Measurements from ENCODE around the gene SMG9.
"Not testable (repeated sequence)": the region's sequence is repeated elsewhere in the genome, so short reads cannot be mapped to it uniquely, and the experiment has no call there.

The SMG9 gene

DNA sequence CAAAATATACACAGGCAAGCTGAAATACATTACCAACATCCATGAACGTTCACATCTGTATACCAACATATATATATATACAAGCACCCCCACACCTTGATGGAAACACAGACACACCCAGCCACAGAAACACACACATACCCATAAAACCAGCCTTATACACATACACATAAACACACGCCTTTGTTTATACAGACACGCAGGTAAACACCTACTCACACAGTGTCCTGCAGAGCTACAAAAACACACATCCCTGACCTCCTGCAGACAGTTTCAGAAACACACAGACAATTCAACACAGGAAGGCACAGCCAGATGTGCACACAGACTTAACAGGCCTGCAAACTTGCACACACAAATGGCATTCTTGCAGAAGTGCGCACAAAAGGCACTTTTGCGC lies 60.2 kb downstream of the SMG9 start:
- Mint-ChIP-seq H3K27me3 (ENCODE audit: low read depth) (peaks cover 18% of the 10 kb centered on the region), H3K4me1 (ENCODE audit: low read depth) (no peaks in the 10 kb centered on the region), H3K9me3 (peaks cover 23% of the 10 kb centered on the region), H3K36me3 (ENCODE audit: low read depth) (no peaks in the 10 kb centered on the region), H3K27ac (no peak overlapping the region), H3K4me3 (no peak overlapping the region)
- no peak for DNase-seq (ENCODE audit: low spot score)

GRCh38 chr19:43692877-43693276 lies 61.9 kb downstream of the SMG9 start:
- Mint-ChIP-seq H3K4me1 (ENCODE audit: low read depth) (no peaks in the 10 kb centered on the region), H3K27me3 (ENCODE audit: low read depth) (peaks cover 10% of the 10 kb centered on the region), H3K36me3 (ENCODE audit: low read depth) (no peaks in the 10 kb centered on the region), H3K9me3 (peaks cover 23% of the 10 kb centered on the region), H3K4me3 (no peak overlapping the region), H3K27ac (no peak overlapping the region)
- DNase-seq (ENCODE audit: low spot score), result no peak

GRCh38 chr19:43692385-43692784 lies 62.4 kb downstream of the SMG9 start:
- Mint-ChIP-seq H3K36me3 (ENCODE audit: low read depth) (no peaks in the 10 kb centered on the region), H3K27me3 (ENCODE audit: low read depth) (peaks cover 7% of the 10 kb centered on the region), H3K9me3 (peaks cover 23% of the 10 kb centered on the region), H3K4me1 (ENCODE audit: low read depth) (no peaks in the 10 kb centered on the region), H3K4me3 (no peak overlapping the region), H3K27ac (no peak overlapping the region)
- DNase-seq (ENCODE audit: low spot score), result no peak

DNA sequence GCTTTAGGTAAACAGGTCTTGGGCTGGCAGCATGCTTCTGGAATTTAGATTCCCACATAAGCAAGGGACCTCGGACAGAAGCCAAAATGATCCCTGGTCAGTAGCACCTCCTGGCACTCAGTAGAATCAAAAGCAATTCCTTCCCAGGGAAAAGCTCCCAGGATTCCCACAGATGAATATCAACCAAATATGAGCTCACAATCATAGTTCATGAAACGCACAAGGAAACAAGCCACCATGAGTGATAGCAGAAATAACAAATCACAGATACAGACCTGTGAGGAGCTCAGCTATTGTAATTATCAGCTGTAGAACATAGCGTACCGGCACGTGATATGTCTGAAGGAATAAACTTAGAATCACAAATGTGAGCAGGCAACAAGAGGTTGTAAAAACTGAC lies 63.0 kb downstream of the SMG9 start:
- H3K36me3 Mint-ChIP-seq (ENCODE audit: low read depth), result no peaks in the 10 kb centered on the region
- H3K9me3 Mint-ChIP-seq, result peaks cover 23% of the 10 kb centered on the region
- H3K27ac Mint-ChIP-seq, result no peak overlapping the region
- no peaks in the 10 kb centered on the region for H3K4me1 Mint-ChIP-seq (ENCODE audit: low read depth)
- H3K4me3 Mint-ChIP-seq, result no peak overlapping the region
- peaks cover 1% of the 10 kb centered on the region for H3K27me3 Mint-ChIP-seq (ENCODE audit: low read depth)
- no peak for DNase-seq (ENCODE audit: low spot score)

- DNase-seq (ENCODE audit: low spot score), result no peak
- Mint-ChIP-seq H3K27ac (no peak overlapping the region), H3K9me3 (peaks cover 23% of the 10 kb centered on the region), H3K4me1 (ENCODE audit: low read depth) (no peaks in the 10 kb centered on the region), H3K36me3 (ENCODE audit: low read depth) (no peaks in the 10 kb centered on the region), H3K27me3 (ENCODE audit: low read depth) (no peaks in the 10 kb centered on the region), H3K4me3 (no peak overlapping the region)
These were observed 63.9 kb downstream of the SMG9 start for GRCh38 chr19:43690890-43691289.

DNA sequence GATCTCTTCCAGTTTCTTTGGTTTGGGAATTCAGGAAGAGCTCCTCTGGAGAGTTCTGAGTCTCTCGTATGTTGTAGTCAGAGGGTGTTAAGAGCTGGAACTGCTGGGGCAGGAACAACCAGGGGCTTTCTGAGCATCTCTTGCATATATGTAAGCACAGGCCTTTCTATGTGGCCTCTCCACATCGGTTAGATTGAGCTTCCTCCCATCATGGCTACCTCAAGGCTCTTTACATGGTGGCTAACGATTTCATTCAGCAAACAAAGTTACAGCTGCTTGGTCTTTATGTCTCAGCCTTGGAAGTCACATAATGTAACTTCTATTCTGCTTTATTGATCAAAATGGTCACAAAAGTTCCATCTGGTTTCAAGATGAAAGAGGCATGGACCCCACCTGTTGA lies 64.3 kb downstream of the SMG9 start:
- Mint-ChIP-seq H3K4me3 (no peak overlapping the region), H3K27me3 (ENCODE audit: low read depth) (no peaks in the 10 kb centered on the region), H3K9me3 (peaks cover 23% of the 10 kb centered on the region), H3K4me1 (ENCODE audit: low read depth) (no peaks in the 10 kb centered on the region), H3K27ac (no peak overlapping the region), H3K36me3 (ENCODE audit: low read depth) (no peaks in the 10 kb centered on the region)
- no peak for DNase-seq (ENCODE audit: low spot score)

DNA sequence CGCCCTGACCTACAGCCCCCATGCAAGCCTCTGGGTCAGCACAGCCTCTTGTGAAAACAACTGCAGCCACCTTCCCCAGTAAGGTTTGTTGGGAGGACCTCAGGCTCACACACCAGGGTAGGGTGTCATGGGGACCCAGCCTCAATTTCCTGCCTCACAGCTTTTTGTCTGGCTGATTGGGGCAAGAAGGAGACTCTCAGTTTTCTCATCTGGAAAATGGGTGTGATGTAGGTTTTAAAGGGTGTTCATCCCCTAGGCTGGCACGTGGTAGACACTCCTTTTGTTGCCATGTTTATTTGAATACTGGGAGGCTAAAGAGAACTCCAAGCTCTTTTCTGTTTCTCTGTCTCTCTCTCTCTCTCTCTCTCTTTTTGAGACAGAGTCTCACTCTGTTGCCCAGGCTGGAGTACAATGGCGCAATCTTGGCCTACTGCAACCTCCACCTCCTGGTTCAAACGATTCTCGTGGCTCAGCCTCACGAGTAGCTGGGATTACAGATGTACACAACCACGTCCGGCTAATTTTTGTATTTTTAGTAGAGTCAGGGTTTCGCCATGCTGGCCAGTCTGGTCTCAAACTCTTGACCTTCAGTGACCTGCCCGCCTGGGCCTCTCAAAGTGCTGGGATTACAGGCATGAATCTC lies 66.6 kb downstream of the SMG9 start:
- Mint-ChIP-seq H3K4me3 (no peak overlapping the region), H3K36me3 (ENCODE audit: low read depth) (no peaks in the 10 kb centered on the region), H3K27me3 (ENCODE audit: low read depth) (no peaks in the 10 kb centered on the region), H3K4me1 (ENCODE audit: low read depth) (no peaks in the 10 kb centered on the region), H3K9me3 (peaks cover 23% of the 10 kb centered on the region), H3K27ac (no peak overlapping the region)
- no peak for DNase-seq (ENCODE audit: low spot score)

DNA sequence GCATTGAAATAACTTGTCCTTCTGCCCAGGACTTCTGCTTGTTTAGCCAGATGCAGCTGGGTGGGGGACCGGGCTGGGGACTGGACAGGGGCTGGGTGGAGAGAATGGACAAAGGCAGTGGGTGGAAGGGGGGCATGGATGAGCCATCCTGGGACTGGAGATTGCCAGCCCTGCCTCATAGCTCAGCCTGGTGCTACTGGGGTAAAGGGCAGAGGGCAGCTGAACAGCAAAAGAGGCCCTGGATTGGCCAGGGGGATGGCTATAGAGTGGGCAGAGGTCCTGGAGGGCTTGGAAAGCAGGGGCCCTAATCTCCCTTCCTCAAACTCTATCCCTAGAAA lies 67.1 kb downstream of the SMG9 start:
- Mint-ChIP-seq H3K27ac (no peak overlapping the region), H3K36me3 (ENCODE audit: low read depth) (no peaks in the 10 kb centered on the region), H3K27me3 (ENCODE audit: low read depth) (no peaks in the 10 kb centered on the region), H3K9me3 (peaks cover 19% of the 10 kb centered on the region), H3K4me3 (no peak overlapping the region), H3K4me1 (ENCODE audit: low read depth) (no peaks in the 10 kb centered on the region)
- no peak for DNase-seq (ENCODE audit: low spot score)

GRCh38 chr19:43684326-43684725 lies 70.4 kb downstream of the SMG9 start:
- no peaks in the 10 kb centered on the region for H3K9me3 Mint-ChIP-seq
- no peaks in the 10 kb centered on the region for H3K36me3 Mint-ChIP-seq (ENCODE audit: low read depth)
- no peaks in the 10 kb centered on the region for H3K27me3 Mint-ChIP-seq (ENCODE audit: low read depth)
- no peaks in the 10 kb centered on the region for H3K4me1 Mint-ChIP-seq (ENCODE audit: low read depth)
- no peak for DNase-seq (ENCODE audit: low spot score)
- no peak overlapping the region for H3K27ac Mint-ChIP-seq
- no peak overlapping the region for H3K4me3 Mint-ChIP-seq

DNA sequence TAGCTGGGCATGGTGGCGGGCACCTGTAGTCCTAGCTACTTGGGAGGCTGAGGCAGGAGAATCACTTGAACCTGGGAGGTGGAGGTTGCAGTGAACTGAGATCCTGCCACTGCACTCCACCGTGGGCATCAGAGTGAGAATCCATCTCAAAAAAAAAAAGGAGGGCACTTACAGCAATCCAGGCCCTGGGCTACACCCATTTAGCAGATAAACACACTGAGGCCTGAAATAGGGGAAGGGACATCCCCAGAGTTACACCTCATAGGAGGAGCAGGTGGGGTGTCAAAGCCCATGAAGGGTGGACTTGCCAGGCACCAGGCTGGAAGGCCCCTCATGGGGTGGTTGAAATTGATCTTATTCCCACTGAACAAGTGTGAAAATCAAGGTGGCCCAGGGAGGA lies 70.9 kb downstream of the SMG9 start:
- Mint-ChIP-seq H3K27ac (no peak overlapping the region), H3K4me1 (ENCODE audit: low read depth) (no peaks in the 10 kb centered on the region), H3K36me3 (ENCODE audit: low read depth) (no peaks in the 10 kb centered on the region), H3K9me3 (no peaks in the 10 kb centered on the region), H3K27me3 (ENCODE audit: low read depth) (no peaks in the 10 kb centered on the region), H3K4me3 (no peak overlapping the region)
- no peak for DNase-seq (ENCODE audit: low spot score)

DNA sequence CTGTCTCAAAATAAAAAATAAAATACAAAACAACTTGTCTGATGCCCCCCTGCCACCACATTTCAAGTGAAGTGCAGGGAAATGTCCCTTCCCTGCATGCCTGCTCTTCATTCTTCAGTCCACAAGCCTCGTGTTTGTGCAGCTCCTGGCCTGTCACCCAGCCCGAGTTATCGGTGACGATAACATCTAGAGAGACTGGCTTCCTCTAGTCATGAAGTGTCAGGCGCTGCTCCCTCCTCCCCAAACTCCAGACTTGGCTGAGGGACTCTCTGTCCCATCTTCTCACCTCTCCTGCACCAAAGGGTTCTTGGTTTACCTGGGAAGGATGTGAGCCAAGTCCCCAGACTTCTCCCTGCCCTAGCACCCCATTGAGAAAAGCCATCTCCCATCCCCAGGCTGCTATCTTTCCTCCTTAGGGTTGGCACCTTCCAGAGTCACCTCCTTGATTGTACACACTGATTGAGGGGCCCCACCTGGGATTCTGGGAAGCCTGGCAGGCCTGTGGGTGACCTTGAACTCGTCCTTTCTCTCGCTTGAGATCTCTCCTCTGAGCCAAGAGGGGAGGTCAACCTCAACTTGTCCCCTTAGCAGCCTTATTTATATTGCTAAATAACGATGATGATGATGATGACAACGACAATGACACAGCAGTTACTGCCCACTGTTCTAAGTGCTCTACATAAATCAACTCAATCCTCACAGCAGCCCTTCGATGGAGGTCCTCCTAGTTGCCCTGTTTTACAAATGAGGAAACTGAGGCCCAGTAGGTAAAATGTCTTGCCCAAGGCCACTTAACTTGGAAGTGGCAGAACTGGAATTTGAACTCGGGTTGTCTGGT lies 71.7 kb downstream of the SMG9 start:
- Mint-ChIP-seq H3K4me1 (ENCODE audit: low read depth) (no peaks in the 10 kb centered on the region), H3K9me3 (no peaks in the 10 kb centered on the region), H3K36me3 (ENCODE audit: low read depth) (no peaks in the 10 kb centered on the region), H3K27me3 (ENCODE audit: low read depth) (no peaks in the 10 kb centered on the region), H3K4me3 (no peak overlapping the region), H3K27ac (no peak overlapping the region)
- no peak for DNase-seq (ENCODE audit: low spot score)

DNA sequence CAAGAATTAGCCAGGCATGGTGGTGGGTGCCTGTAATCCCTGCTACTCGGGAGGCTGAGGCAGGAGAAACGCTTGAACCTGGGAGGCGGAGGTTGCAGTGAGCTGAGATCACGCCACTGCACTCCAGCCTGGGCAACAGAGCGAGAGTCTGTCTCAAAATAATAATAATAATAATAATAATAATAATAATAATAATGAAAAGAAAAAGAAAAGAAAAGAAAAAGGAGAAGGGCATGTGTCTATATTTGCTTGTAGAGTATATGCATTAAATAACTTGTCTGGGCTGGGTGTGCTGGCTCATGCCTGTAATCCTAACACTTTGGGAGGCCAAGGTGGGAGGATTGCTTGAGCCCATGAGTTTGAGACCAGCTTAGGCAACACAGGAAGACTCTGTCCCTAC lies 72.5 kb downstream of the SMG9 start:
- DNase-seq (ENCODE audit: low spot score); H3K27ac Mint-ChIP-seq; H3K4me1 Mint-ChIP-seq (ENCODE audit: low read depth): not testable (repeated sequence)

GRCh38 chr19:43681821-43682220 lies 72.9 kb downstream of the SMG9 start:
- H3K36me3 Mint-ChIP-seq (ENCODE audit: low read depth), result no peaks in the 10 kb centered on the region
- no peaks in the 10 kb centered on the region for H3K27me3 Mint-ChIP-seq (ENCODE audit: low read depth)
- H3K27ac Mint-ChIP-seq, result no peak overlapping the region
- H3K9me3 Mint-ChIP-seq, result no peaks in the 10 kb centered on the region
- no peak for DNase-seq (ENCODE audit: low spot score)
- H3K4me3 Mint-ChIP-seq, result no peak overlapping the region
- no peaks in the 10 kb centered on the region for H3K4me1 Mint-ChIP-seq (ENCODE audit: low read depth)

More for the DNA sequence above, 72.5 kb downstream of the SMG9 start:
- not testable (repeated sequence) for H3K36me3 Mint-ChIP-seq (ENCODE audit: low read depth); H3K9me3 Mint-ChIP-seq; H3K4me3 Mint-ChIP-seq; H3K27me3 Mint-ChIP-seq (ENCODE audit: low read depth)

DNA sequence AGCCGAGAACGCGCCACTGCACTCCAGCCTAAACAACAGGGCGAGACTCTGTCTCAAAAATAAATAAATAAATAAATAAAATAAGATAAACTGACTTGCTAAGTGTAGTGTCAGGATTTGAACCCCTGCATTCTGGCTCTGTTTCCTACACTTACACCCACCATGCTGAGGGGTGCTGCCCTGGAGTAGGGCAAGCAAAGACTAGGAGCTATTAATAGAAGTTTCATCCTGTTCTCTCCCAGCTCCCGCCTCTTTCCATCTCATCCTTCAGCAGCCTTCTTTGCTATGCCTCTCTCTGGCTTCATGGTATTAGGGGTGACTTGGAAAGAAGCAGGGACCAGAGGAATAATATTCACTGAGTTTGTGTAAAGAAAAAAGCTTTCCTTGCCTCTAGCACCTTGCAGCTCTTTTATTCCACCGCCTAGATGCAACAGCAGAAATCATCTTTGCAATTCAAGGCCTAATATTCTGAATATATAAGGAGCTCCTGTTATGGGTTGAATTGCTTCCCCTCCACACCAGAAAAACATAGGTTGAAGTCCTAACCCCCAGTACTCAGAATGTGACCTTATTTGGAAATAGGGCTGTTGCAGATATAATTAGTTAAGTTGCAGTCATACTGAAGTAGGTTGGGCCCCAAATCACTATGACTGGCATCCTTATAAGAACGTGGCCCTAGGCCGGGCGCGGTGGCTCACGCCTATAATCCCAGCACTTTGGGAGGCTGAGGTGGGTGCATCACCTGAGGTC lies 76.1 kb downstream of the SMG9 start:
- H3K27me3 Mint-ChIP-seq (ENCODE audit: low read depth), result no peaks in the 10 kb centered on the region
- H3K4me1 Mint-ChIP-seq (ENCODE audit: low read depth), result peaks cover 9% of the 10 kb centered on the region
- no peak overlapping the region for H3K4me3 Mint-ChIP-seq
- no peak for DNase-seq (ENCODE audit: low spot score)
- H3K9me3 Mint-ChIP-seq, result no peaks in the 10 kb centered on the region
- no peak overlapping the region for H3K27ac Mint-ChIP-seq
- no peaks in the 10 kb centered on the region for H3K36me3 Mint-ChIP-seq (ENCODE audit: low read depth)

Data from T-helper 2 cell treated with Interferon-gamma antibody and Interleukin-4, amounts not matched to agents 5 μg/mL and 100 μg/mL, for 36 hours (primary cell).